Brain microvascular endothelial cell (primary cell): ENCODE data around the gene PTPN3.

Experiments used
- DNase-seq: peaks from one replicate; pipeline ENCODE4 v3.0.0-alpha.2; 2020
- H3K27ac ChIP-seq: fragments of 250-450 bp; sonication (Bioruptor Pico); 2 replicates; pipeline ENCODE4 v1.5.1; 2020; ENCODE audit warnings: mild to moderate bottlenecking, moderate library complexity
- H3K27me3 ChIP-seq: fragments of 250-450 bp; sonication (Bioruptor Pico); replicated peaks from 2 replicates; pipeline ENCODE4 v1.5.1; 2020; ENCODE audit warnings: mild to moderate bottlenecking
- H3K36me3 ChIP-seq: fragments of 250-450 bp; sonication (Bioruptor Pico); replicated peaks from 2 replicates; pipeline ENCODE4 v1.5.1; 2020; ENCODE audit warnings: mild to moderate bottlenecking
- H3K4me3 ChIP-seq: 2 replicates; pipeline ENCODE4 v1.5.1; 2011; ENCODE audit warnings: low read depth, mild to moderate bottlenecking, control low read depth, low read length, moderate library complexity
- in situ Hi-C: cut with HindIII; loops from 2 replicates; pipeline ENCODE4 v1.10.0; 2017; ENCODE audit warnings: low sequenced_read_pairs, low pct_ligation_motif_present
- TF ChIP-seq, protein P1 (sequence below): IDR thresholded peaks from 2 replicates; pipeline ENCODE4 v1.5.1; 2011; ENCODE audit warnings: low read depth, mild to moderate bottlenecking, moderate library complexity, low read length, control low read depth, inconsistent platforms; ENCODE audit errors: missing control alignments

Gene PTPN3

DNA sequence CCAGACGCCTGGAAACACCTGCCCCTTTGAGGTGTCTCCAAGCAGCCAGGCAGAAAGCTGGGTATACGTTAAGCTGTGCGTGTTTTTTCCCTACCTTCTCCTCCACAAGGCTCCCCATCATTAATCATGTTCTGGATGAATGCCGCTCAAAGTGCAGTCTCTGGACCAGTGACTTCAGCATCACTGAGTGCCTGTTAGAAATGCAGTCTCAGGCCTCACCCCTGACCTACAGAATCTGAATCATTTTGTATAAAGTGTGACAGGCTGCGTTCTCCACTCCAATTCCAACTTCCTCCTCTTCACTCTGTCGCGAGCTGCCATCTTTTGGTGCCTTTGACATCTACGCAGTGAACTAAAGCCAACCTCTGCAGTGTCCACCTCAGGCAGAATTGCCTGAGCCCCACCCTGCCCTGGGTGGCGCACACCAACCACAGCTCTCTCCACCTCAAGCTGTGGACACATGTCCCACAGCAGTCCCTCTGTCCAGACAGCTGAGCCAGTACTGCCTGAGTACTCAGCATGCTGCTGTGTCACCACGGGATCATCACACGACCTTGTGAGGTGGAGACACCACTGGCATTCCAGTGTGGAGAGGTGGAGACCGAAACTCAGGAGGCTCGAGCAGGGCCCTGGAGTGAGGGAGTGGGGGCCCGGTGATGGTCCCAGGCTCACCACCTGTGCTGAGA is 14.2 kb downstream of the PTPN3 start:
- TF ChIP-seq, protein P1, sequence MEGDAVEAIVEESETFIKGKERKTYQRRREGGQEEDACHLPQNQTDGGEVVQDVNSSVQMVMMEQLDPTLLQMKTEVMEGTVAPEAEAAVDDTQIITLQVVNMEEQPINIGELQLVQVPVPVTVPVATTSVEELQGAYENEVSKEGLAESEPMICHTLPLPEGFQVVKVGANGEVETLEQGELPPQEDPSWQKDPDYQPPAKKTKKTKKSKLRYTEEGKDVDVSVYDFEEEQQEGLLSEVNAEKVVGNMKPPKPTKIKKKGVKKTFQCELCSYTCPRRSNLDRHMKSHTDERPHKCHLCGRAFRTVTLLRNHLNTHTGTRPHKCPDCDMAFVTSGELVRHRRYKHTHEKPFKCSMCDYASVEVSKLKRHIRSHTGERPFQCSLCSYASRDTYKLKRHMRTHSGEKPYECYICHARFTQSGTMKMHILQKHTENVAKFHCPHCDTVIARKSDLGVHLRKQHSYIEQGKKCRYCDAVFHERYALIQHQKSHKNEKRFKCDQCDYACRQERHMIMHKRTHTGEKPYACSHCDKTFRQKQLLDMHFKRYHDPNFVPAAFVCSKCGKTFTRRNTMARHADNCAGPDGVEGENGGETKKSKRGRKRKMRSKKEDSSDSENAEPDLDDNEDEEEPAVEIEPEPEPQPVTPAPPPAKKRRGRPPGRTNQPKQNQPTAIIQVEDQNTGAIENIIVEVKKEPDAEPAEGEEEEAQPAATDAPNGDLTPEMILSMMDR, result no peak
- no peak overlapping the region for H3K27ac ChIP-seq
- in situ Hi-C loops, result no loop called here
- H3K4me3 ChIP-seq, result no peak overlapping the region
- H3K36me3 ChIP-seq, result peaks cover 3% of the 10 kb centered on the region
- no peak for DNase-seq
- no peaks in the 10 kb centered on the region for H3K27me3 ChIP-seq

DNA sequence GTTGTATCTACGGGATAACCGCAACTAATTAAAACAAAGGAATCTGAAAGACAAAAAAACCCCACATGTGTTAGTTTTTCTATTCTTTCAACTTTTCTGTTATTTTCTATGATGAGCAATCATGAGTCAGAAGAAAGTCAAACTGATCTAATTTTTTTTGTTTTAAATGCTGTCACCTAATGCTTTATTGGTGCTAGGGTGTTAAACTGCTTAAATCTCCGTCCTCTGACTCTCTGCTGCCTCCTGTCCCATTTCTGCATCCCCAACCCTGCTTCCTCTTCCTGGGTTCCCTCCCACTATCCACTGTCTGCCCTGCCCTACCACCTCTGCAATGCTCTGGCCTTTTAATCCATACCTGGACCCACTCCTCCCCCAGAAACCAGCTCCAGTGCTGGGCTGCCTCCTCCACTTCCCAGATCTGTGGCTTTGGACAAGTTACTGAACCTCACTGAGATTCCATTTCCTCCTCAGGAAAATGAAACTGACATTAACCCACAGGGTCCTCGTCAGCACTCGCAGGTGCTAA is 15.7 kb downstream of the PTPN3 start:
- in situ Hi-C loops, result no loop called here
- TF ChIP-seq, protein P1, result no peak
- H3K36me3 ChIP-seq, result peaks cover 3% of the 10 kb centered on the region
- H3K4me3 ChIP-seq, result no peak overlapping the region
- H3K27ac ChIP-seq, result no peak overlapping the region
- no peak for DNase-seq
- H3K27me3 ChIP-seq, result no peaks in the 10 kb centered on the region

DNA sequence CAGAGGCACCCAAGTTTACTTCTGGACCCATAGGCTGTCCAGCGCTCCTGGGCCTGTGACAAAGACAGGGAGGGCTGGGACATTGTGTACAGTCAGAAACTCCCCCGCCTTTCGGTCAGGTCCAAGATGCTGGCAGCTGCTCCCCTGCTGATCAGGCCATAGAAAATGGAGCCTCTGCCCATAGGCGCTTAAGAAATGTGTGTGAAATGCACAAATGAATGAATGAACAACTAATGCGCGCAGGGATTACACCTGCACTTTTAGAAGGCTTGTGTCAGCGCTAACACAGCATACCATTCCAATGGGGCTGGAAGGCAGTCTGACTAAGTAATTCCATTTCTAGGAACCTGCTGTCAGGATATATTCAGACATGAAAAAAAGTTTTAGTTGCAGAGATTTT is 16.3 kb downstream of the PTPN3 start:
- DNase-seq, result no peak
- TF ChIP-seq, protein P1, result no peak
- in situ Hi-C loops, result no loop called here
- Histone ChIP-seq H3K27me3 (no peaks in the 10 kb centered on the region), H3K27ac (no peak overlapping the region), H3K36me3 (peaks cover 3% of the 10 kb centered on the region), H3K4me3 (no peak overlapping the region)

DNA sequence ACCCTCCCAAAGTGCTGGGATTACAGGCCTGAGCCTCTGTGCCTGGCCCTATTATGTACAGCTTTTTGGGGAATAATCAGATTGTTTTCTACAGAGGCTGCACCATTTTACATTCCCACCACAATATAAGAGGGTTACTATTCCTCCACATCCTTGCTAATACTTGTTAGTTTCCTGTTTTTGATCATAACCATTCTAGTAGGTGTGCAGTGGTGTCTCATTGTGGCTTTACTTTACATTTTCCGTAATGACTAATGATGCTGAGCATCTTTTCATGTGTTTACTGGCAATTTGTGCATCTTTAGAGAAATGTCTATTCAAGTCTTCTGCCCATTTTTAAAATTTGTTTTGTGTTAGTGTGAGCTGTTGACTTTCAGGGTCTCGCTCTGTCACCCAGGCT is 18.3 kb downstream of the PTPN3 start:
- in situ Hi-C loops, result no loop called here
- TF ChIP-seq, protein P1, result no peak

DNA sequence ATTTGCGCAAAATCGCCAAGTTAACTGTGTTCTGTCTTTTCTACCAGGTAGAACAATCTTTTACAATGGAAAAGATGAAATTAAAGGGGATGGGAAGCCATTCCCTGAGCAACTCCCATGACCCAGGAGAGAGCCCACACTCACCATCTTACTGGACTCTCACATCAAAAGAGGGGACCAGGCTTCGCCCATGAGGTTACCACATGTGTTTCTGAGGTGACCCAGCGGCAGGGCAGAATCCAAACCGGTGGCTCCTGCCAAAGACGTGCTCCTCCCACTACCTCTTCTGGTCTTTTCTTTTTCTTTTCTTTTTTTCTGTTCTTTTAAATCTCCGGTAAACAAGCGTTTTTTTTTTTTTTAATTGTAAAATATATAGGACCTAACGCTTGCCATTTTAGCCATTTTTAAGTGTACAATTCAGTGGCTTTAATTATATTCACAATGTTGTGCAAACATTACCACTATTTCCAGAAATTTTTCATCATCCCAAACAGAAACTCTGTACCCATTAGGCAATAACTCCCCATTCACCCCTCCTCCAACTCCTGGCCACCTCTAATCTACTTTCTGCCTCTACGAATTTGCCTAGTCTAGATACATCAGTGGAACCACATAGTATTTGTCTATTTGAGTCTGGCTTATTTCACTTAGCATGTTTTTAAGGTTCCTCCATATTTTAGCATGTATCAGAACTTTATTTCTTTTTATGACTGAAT is 19.3 kb downstream of the PTPN3 start:
- Histone ChIP-seq H3K36me3 (peaks cover 2% of the 10 kb centered on the region), H3K27ac (no peak overlapping the region), H3K4me3 (no peak overlapping the region), H3K27me3 (no peaks in the 10 kb centered on the region)
- in situ Hi-C loops, result no loop called here
- TF ChIP-seq, protein P1, result no peak
- DNase-seq, result no peak

More for the DNA sequence above, 18.3 kb downstream of the PTPN3 start:
- Histone ChIP-seq H3K27me3 (no peaks in the 10 kb centered on the region), H3K27ac (no peak overlapping the region), H3K4me3 (no peak overlapping the region), H3K36me3 (peaks cover 3% of the 10 kb centered on the region)
- DNase-seq, result no peak
